HG02588 (cell line): Measurements from ENCODE around the gene ADGRG3.

Experiments
- ATAC-seq: cut with Tn5 transposase; IDR thresholded peaks from one replicate; pipeline ENCODE4 v1.9.1; 2021; ENCODE audit warnings: mild to moderate bottlenecking, moderate library complexity; ENCODE audit not compliant: unreplicated experiment

The ADGRG3 gene

DNA sequence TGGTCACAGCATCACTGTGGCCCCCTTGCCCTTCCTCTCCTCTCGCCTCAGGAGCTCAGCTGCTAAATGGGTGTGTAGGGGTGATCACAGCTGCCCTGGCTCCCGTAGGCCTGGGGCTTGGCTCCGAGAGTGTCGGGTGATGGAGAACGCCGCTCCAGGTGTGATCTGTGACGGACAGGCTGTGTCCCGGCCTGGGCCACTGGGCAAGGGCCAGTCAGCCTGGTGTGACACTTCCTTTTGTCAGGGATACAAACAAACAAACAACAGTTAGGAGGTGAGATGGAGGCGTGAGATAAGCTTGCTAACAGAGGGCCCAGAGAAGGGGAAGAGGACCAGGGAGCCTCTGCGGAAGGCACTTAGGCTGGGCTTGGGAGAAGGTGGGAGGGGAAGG is 37.7 kb upstream of the ADGRG3 start:
- ATAC-seq = no peak

DNA sequence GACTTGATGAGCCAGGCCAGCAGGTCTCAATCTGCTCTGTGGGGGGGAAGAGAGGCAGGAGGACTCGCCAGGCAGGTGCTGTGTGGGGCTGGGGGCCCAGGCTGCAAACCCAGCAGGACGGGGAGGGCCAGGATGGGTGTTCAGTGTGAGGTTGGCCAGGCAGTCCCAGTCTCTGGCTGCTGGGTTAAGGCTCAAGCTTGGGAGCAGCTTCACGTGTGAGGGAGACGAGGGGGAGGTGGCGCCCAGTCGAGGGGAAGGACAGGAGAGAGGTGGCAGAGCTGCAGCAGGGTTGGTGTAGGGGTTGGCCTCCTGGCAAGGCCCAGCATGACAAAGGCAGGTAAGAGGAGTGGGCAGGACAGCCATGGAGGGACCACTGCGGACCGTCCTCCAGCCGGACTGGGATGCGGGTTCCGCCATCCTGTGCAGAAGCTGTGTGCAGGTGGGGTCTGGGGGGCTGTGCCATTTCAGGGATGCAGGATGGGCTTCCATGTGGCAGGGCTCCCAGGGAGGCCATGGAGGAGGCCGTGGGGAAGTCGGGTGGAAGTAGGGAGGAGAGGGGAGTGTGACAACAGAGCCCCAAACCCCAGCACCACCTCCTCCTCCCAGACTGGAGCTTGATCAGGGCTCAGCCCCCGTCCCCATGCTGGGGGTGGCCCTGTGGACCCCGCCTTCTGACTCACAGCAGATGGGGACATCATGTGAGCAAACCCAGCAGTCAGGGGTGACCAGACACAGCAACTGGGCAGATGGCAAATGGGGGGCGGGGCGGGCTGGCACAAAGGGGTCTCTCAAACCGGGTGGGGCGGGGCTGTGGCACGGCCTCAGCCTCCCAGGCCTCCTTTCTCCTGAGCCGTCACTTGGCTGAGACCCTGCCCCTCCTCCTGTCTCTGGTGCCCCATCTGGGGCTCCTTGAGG is 36.9 kb upstream of the ADGRG3 start:
- no peak for ATAC-seq

DNA sequence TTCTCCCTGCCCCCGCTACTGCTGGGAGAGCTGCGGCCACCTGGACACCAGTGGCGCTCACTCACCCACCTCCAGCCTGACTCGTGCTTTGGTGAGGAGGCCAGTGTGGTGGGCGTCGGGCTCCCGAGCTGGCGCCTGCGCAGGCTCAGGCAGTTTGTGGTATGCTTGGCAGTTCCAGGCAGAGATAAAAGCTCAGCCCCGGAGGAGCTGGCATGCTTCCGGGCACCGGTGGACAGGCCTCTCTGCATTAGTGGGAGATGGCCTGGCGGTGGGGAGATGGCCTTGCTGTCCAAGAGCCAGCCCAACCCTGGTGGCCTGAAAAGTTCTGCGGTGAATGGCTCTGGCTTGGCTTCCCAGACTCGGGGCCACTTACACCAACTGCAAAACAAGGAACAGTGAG is 35.5 kb upstream of the ADGRG3 start:
- ATAC-seq = no peak

DNA sequence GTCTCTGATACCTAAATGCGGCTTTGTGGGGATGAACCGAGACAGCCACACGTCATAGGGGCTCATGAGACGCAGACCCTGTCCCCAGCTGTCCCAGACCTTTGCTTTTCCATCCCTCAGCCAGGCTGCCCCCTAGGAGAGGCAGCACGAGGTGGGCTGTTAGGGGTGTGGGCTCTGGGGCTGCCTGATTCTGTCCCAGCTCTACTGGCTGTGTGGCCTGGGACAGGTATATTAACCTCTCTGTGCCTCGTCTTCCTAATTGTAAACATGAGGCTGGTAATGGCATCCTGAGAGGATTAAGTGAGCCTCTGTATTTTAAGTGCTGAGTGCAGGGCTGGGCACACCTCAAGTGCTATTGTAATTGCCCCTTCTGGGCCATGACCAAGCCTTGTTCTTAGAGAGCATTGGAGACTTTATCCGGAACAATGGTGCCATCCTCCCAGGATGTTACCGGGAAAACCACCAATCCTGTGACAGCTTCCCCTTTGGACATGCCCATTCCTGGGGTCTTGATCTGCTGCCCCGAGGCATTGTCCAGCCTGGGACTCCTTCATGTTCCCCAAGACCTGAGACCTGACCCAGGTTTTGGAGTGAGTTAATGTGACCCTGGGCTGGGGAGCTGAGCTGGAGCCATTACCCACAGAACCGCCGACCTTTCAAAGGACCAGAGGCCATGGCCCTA is 34.6 kb upstream of the ADGRG3 start:
- no peak for ATAC-seq

DNA sequence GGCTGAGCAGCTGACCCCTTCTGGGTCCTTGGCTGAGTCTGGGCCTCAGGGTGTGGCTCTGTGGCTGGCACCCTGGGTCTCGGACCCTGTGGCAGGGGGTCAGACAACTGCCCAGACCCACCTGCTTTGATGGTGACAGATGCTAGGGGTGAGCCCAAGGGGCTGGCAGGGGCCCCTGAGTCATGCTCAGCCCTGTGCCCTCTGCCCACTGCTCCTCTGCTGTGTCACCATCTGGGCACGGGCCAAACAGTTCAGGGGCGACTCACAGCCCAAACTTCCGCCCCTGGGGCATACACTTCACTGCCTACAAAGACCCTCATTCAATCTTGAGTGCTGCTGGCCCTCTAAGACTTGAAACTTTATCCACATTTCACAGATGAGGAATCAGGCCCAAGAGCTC is 33.9 kb upstream of the ADGRG3 start:
- ATAC-seq = no peak

DNA sequence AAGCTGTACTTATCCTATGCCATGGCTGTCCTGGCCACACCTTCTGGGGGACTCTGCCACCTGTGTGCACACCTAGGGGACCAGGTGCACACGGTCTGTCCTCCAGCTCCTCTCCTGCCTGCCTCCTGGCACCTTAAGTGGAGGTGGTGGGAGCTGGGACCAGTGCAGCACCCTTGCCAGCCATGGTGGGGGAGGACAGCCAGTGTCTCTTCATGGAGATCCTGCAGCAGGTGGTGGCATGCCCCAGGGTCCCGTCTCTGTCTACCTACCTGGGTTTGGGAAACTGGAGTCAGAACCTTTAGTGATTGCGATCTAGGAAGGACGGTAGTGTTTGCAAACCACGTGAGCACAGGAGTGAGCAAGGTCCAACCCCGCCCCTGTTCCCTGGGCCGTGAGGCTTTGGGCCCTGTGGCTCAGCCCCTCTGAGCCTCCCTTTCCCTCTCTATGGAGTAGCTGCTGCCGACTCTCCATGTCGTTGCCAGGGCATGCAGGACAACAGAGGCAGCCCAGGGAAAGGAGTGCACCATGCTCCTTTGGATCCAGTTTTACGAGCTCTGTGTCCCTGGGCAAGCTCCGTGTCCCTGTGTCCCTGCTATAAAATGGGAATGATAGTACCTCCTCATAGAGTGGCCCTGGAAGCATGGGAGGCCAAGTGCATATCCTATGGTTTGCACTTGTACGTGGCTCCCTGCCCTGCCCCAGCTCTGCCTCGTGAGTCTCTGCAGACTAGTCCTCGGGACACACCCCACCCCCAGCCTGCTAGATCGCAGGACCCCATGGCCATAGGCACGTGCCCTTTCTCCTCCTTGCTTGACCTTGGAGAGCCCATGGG is 32.6 kb upstream of the ADGRG3 start:
- no peak for ATAC-seq

DNA sequence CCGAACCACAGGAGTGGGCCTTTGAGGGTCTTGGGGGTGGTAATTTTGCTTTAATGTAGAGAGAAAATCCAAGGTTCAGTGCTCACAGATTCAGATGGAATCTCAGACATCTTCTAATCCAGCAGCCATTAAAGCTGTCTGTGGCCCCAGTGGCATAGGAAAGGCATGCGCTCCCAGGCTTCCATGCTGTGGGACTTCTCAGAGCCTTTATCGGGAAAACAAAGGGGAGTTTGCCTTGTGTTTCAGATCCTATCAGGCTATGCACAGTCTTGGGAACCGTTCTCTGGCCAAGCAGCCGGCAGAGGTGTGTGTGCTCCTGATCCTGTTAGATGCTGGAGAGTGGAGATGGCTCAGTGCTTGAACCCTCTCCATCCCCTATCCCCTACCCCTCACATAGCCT is 31.9 kb upstream of the ADGRG3 start:
- ATAC-seq = no peak

DNA sequence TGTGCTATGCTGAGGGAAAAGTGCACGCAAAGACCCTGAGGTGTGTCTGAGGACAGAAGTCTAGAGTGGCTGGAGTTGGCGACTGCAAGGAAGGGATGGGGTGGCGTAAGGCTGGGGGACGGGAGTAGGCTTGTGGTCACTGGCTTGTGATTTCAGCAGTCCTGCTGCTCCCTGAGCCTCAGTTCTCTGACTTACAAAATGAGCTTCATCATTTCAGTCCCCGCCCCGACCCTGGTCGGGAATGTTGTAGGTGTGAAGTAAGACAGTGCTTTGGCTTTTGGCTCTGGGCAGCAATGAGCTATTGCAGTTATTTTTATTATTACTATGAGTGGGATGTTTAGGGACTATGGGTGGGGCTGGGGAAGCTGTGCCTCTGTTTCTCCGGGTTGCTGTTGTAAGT is 31.1 kb upstream of the ADGRG3 start:
- no peak for ATAC-seq

DNA sequence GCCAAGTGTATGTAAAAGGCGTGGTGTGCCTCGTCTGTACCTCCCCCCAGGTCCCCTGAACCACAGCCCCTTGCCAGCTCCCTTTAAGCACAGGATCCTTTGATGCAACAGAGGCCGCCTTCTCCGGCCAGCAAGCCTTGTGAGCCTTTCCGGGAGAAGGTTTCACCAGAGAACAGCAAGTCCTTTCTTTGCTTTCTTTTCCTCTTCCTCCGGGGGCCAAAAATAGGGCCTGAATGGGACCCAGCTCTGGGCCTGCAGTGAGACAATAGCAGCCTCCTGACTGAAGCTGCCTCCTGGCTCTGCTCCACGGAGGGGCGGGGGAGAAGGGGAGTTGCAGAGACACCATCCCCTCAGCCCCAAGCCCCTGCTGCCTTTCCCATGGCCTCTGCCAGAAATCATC is 30.7 kb upstream of the ADGRG3 start:
- ATAC-seq = no peak

DNA sequence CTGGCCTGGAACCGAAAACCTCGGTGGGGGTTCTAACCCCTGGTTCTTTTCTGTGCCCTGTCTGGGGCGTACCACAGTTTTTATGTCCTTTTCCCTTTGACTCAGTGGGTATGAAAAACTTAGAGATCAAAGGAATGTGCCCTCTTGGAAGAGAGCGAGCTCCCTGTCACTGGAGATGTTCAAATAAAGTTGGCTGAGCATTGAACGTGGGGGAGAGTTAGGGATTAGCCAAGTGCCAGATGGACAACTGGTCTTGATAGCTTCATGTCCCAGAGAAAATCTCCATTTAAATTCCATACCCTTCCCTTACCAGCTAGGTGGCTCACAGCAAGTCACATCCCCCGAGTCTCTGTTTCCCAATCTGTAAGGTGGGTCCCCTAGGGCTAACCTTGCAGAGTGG is 30.1 kb upstream of the ADGRG3 start:
- ATAC-seq = no peak

DNA sequence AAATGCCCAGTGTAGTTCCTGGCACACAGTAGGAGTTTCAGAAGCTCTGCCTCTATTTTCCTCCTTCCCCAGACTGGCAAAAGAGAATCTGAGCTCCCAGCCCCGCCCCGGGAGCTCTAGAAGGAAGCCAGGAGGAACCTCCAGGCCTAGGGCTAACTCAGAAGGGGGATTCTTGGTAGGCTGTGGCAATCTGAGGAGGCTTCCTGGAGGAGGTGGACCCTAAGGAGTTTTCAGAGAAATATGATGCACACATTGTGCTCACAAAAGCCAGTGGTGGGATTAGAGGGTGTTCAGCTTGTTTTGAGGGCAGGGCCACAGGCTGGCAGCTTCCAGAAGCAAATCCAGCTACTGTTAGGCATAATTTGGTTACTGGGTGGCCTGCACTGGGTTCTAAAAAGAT is 29.7 kb upstream of the ADGRG3 start:
- no peak for ATAC-seq

DNA sequence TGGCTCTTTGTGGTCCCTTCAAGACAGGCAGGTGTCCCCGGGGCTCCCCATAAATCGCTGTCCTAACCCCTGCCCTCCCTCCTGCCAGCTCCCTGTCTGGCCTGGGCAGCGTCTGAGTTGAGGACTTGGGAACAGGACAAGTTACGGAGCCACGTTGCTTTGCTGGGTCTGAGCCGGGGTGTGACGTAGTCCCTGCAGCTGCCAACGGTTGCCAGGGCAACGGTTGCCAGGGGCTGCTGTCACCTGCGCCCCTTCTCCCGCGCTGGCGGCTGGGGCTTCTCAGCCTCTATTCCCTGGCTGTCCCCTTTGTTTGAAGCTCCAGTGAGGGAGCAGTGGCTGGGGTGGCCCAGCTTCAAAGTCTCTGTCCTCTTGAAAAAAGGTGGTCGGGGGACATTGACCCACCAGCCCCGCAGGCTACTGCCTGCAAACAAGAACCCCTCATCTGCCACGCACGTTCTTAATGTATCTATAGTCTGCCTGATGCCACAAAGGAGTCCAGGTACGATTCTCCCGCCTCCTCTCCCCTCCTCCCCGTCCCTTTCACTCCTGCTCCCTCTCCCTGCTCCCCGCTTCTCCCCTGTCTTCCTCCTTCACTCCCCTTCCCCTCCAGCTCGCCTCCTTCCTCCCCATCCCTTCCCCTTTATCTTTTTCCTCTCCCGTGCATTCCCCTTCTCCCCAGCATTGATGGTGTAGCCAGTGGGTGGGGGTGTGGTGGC is 28.8 kb upstream of the ADGRG3 start:
- no peak for ATAC-seq

DNA sequence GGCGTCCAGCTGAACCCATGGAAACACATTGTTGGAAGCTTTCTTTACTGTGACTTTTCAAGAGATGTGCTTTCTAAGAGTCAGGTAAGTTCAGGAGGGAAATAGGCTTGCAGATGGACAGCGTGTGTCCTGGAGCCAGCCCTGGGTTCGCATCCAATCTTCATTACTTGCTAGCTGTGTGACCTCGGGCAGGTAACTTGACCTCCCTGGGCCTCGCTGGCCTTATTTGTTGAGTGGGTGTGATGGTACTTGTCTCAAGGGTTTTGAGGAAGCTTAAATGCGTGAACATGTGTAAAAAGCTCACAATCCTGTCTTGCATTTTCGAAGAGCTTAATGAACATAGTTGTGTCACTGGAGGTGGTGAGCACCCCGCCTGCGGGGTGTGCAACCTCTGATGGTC is 27.9 kb upstream of the ADGRG3 start:
- ATAC-seq = no peak

DNA sequence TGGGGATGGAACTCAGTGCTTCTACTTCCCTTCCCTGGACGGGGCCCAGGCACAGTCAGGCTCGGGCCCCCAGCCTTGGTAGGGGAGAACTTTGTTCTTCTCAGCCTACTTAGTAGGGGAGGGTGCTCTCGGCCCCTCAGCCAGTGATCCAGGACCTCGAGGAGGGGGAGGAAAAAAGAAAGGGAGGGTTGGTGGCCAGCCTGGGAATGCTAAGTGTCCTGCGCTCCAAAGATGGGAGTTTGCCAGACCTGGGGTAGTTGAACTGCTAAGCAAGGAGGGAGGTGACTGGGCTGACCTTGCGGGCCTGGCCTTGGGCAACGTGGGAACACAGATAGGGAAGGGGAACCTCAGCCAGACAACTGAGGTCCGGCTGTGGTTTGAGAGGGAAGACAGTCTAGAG is 27.5 kb upstream of the ADGRG3 start:
- no peak for ATAC-seq

DNA sequence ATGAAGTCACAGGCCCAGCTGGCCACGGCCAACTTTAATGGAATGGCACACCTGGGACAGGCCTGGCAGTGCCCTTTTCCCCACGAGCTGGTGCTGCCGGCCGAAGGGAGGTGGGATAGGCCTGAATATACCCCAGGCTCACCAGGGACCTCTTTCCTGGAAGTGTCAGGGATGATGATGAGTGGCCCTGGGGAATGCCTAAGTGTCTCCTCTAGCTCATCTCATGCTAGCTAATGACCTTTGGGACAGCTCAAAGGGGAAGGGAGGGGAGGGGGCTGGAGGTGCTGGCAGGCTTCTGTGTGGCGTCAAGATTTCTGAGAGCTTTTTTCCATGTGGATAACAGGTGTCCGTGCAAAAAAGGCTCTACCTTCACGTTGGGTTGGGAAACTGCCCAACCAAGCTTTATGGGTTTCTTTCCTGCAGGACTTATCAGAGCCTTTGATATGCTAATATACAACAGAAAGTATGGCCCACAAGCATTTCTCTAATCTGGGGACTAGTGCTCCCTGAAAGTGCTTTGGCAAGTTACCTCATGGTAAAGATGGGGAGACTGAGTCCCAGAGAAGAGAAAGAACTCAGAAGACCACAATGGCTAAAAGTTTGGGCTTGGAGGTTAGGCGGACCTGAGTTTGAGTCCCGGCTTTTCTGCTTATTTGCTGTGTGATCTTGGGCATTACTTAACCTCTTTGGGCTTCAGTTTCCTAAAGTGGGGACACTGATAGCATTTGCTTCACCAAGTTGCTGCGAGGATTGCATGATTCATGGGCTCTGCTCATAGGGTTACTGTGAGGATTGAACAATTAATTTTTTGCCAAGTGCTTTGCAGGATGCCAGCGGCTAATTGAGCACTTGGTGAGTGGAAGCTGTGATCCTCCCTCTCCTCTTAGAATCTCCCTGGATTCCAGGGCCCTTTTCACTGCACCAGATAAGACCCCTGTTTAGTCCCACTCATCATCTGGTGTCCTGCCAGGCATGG is 25.7 kb upstream of the ADGRG3 start:
- ATAC-seq = no peak

DNA sequence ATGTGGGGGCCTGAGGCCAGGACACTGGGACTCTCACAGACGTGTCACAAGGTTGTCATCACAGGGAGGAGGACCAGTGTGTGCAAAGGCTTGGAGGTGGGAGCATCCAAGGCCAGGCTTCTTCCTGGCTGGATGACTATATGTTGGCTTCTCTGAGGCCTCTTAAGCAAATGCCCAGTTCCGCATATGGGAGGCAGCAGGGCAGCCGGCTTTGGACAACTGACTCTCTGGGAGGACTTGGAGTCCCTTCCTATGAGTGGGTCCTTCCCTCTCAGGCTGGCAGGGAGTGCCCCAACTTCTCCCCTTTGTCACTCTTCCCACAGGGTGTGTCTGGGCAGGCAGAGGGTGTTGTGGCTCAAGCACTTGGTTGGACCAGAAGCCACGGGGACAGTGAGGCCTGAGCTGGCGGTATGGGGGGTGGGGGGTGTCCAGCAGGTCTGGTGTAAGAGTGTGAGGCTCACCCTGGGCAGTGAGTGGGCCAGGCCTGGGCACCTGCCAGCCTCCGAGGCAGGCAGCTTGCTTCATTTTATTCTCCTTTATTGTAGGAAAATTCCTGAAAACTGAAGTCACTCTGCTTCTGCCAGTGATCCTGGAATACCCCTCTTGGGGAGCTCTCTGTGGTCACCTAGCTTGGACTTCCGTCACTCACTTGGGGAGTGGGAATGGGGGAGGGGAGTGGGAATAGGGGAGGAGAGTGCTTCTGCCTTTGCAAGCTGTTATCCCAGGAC is 24.8 kb upstream of the ADGRG3 start:
- ATAC-seq = no peak

DNA sequence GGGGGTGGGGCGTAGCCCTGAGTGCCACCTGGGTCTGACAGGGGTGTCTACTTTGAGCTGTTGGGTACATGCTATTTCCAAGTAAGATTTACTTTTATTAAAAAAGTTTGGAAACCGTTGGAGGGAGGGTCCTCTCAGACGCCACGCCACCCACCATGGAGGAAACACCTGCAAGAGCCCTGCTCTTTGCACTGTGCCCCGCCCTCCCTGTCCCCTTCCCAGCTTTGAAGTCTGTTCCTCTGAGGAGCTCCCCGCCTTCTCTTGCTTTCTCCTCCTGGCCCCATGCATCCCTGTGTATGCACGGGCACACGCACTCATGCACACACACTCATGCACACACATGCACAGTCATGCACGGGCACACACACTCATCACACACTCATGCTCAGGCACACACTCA is 24.2 kb upstream of the ADGRG3 start:
- ATAC-seq = no peak

DNA sequence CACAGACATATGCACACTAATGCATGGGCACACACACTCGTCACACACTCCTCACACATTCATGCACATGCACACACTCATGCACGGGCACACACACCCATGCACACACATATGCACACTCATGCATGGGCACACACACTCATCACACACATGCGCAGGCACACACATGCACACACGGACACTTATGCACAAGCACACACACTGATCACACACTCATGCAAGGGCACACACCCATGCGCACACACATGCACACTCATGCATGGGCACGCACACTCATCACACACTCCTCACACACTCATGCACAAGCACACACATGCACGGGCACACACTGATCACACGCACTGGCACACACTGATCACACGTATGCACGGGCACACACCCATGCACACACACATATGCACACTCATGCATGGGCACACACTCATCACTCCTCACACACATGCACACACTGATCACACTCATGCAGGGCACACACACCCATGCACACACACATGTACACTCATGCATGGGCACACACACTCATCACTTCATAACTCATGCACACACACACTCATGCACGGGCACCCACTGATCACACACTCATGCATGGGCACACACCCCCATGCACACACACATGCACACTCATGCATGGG is 23.6 kb upstream of the ADGRG3 start:
- no peak for ATAC-seq

DNA sequence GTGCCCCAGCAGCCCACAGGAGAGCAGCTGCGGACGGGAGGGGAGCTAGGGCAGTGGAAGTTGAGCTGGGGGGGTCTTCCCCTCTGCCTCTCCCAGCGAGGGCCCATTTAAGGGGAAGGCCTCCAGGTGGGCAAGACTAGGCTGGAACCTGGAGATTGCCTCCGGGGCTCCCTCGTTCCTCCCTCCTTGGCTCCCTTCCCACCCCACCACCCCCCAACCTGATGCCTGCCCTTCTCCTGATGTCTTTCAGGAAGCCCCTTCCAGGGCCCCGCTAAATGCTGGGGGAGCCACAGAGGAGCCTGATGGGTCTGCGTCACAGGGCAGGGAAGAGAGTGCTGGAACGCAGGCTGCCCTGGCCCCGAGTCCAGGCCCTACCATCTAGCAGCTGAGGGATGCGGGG is 22.9 kb upstream of the ADGRG3 start:
- no peak for ATAC-seq
